ENCODE data around the gene TBC1D7.

- TF ChIP-seq CTCF (conservative IDR thresholded peaks at IDR 0.05) = no peak
- TF ChIP-seq ZFX (IDR thresholded peaks at IDR 0.05) = no peak
Measured at GRCh38 chr6:13338038-13338437, 9.7 kb upstream of the TBC1D7 start.

Measured in C4-2B (cell line).